Esophagus squamous epithelium (tissue), 5 donors: ENCODE data around the gene NCAPG. TPM values are rescaled to one million over a fixed set of nuclear protein-coding genes. Genes with fewer than 3 reads are reported as not detected.

ENCODE experiments used
- DNase-seq: peaks from one replicate; lab custom pipeline; 2025; lab: John Stamatoyannopoulos, UW
- H3K27ac ChIP-seq, 4 donors: fragments of 200-600 bp; sonication (generic); one replicate each; pipeline ENCODE4 v1.5.1; 2016 to 2019; ENCODE audit warnings: mild to moderate bottlenecking in 1 of 4
- H3K27me3 ChIP-seq, 4 donors: fragments of 200-600 bp; sonication (generic); 1 replicate in 3 of 4; 2 replicates in 1 of 4; pipeline versions ENCODE4 v1.5.1 to v1.6.0; 2017 to 2021; ENCODE audit warnings: antibody characterized with exemption in 1 of 4
- H3K36me3 ChIP-seq, 3 donors: fragments of 200-600 bp; sonication (generic); one replicate each; pipeline ENCODE4 v1.5.1; 2016 to 2019
- H3K4me1 ChIP-seq, 3 donors: fragments of 200-600 bp; sonication (generic); one replicate each; pipeline ENCODE4 v1.5.1; 2017 to 2019
- H3K4me3 ChIP-seq, 4 donors: fragments of 200-600 bp; sonication (generic); 1 replicate in 3 of 4; 2 replicates in 1 of 4; pipeline ENCODE4 v1.5.1; 2016 to 2019; ENCODE audit warnings: mild to moderate bottlenecking in 2 of 4, moderate library complexity in 1 of 4
- H3K9me3 ChIP-seq, 3 donors: fragments of 200-600 bp; sonication (generic); one replicate each; pipeline ENCODE4 v1.5.1; 2016 to 2019
- POLR2A ChIP-seq, 4 donors: fragments of 450-650 bp; IDR thresholded peaks; one replicate each; pipeline ENCODE4 v1.6.1; 2017; ENCODE audit warnings: antibody characterized with exemption in 4 of 4, mild to moderate bottlenecking in 4 of 4, moderate library complexity in 3 of 4
- WGBS, 2 donors: methylation state at CpG; one replicate each; pipeline ENCODE4 v1.1.5; 2018; 5-methylcytosine and 5-hydroxymethylcytosine counted together
- intact Hi-C: fragments of 100-400 bp; cut with DNase I; formaldehyde crosslinking; loops from one replicate; pipeline ENCODE4 v1.15.0; 2022
- total RNA-seq, 4 donors: library from RNA; depleted of rRNA; stranded (reverse); fragments of >200 nt; gene quantifications; one replicate each; pipeline ENCODE4 v1.1.0, GENCODE V29; 2016
- TF ChIP-seq, protein P1 (sequence below), 6 experiments: fragments of 450-650 bp in 4 of 6; fragments of 200-600 bp in 2 of 6; sonication (generic) in 2 of 6; IDR thresholded peaks; one replicate each; pipeline ENCODE4 v1.5.1; 2016 to 2019; ENCODE audit warnings: antibody characterized with exemption in 6 of 6, mild to moderate bottlenecking in 4 of 6, moderate library complexity in 4 of 6
- donor health status: DM: yes; HTN: yes; CAD: no.

The NCAPG gene
- total RNA-seq, 4 donors from 2014 or later = 3.8 to 19.4 (median 12.5) TPM

GRCh38 chr4:17794730-17795129, 16.0 kb upstream of the NCAPG start:
- Histone ChIP-seq H3K9me3 (no peaks in the 10 kb centered on the region), H3K4me1 (no peaks in the 10 kb centered on the region), H3K4me3 (no peak overlapping the region), H3K36me3 (peaks cover 0 to 29% (median 0%) of the 10 kb centered on the region in 3 donors), H3K27me3 (no peaks in the 10 kb centered on the region), H3K27ac (no peak overlapping the region)
- WGBS, 2 donors = 48 to 65% methylated on average over 1 of the region's 1 CpG
- no peak for DNase-seq
- intact Hi-C loops = no loop called here
- no peak for TF ChIP-seq POLR2A (IDR thresholded peaks at IDR 0.05)
- TF ChIP-seq, protein P1, sequence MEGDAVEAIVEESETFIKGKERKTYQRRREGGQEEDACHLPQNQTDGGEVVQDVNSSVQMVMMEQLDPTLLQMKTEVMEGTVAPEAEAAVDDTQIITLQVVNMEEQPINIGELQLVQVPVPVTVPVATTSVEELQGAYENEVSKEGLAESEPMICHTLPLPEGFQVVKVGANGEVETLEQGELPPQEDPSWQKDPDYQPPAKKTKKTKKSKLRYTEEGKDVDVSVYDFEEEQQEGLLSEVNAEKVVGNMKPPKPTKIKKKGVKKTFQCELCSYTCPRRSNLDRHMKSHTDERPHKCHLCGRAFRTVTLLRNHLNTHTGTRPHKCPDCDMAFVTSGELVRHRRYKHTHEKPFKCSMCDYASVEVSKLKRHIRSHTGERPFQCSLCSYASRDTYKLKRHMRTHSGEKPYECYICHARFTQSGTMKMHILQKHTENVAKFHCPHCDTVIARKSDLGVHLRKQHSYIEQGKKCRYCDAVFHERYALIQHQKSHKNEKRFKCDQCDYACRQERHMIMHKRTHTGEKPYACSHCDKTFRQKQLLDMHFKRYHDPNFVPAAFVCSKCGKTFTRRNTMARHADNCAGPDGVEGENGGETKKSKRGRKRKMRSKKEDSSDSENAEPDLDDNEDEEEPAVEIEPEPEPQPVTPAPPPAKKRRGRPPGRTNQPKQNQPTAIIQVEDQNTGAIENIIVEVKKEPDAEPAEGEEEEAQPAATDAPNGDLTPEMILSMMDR (IDR thresholded peaks at IDR 0.05) = no peak

- H3K4me1 ChIP-seq = no peaks in the 10 kb centered on the region
- no peaks in the 10 kb centered on the region for H3K27me3 ChIP-seq
- H3K36me3 ChIP-seq = peaks cover 0 to 46% (median 8%) of the 10 kb centered on the region in 3 donors
- TF ChIP-seq, protein P1 (IDR thresholded peaks at IDR 0.05) = no peak
- no peak for TF ChIP-seq POLR2A (IDR thresholded peaks at IDR 0.05)
- intact Hi-C loops = no loop called here
- DNase-seq = no peak
- no peak overlapping the region for H3K27ac ChIP-seq
- no peaks in the 10 kb centered on the region for H3K9me3 ChIP-seq
- 83 to 96% methylated on average over 1 of the region's 1 CpG for WGBS, 2 donors
- no peak overlapping the region for H3K4me3 ChIP-seq
Measured at GRCh38 chr4:17797808-17798207, 13.0 kb upstream of the NCAPG start.

DNA sequence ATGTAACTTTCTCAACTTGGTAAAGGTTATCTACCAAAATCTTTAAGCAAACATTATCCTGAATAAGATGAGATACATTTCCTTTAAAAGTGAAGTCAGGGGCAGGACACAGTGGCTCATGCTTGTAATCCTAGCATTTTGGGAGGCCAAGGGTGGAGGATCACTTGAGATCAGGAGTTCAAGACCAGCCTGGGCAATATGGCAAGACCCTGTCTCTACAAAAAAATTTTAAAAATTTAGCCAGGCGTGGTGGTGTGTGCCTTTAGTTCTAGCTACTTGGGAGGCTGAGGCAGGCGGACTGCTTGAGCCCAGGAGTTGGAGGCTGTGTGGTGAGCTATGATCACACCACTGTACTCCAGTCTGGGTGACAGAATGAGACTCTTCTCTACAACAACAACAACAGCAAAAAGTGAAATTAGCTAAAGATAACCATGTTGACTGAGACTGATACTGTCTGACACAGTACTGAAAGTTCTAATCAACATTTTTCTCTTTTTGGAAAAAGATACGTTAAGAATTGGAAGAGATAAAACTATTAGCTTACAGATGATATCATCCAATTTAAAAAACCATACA, 5.1 kb upstream of the NCAPG start:
- Histone ChIP-seq H3K4me3 (no peak overlapping the region), H3K9me3 (no peaks in the 10 kb centered on the region), H3K36me3 (peaks cover 10 to 42% (median 20%) of the 10 kb centered on the region in 3 donors), H3K27me3 (no peaks in the 10 kb centered on the region), H3K27ac (no peak overlapping the region), H3K4me1 (peaks cover 22 to 44% (median 27%) of the 10 kb centered on the region in 3 donors)
- no peak for TF ChIP-seq POLR2A (IDR thresholded peaks at IDR 0.05)
- TF ChIP-seq, protein P1 (IDR thresholded peaks at IDR 0.05) = no peak
- no peak for DNase-seq
- 88% methylated on average over 3 of the region's 3 CpGs for WGBS, 2 donors
- intact Hi-C loops = loop anchor here (10.0 kb wide), 1 partner anchor 789 kb away; no protein-coding TSS in a partner anchor

DNA sequence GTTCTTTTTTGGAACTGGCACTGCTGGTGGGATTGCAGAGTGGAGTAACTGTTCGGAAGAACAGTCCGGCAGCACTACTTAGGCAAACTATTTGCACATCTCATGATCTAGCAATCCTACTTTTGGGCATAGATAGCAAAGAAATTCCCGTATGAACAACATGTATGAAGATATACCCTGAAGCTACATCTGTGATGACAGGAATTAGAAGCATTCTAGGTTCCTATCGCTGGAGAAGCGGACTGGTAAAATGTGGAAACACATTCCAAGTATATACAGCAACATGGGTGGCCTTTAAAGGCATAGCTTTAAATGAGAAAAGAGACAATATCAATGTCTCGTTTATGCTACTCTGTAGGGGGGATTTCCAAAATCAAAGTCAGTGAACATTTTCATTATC, 3.3 kb upstream of the NCAPG start:
- TF ChIP-seq, protein P1 (IDR thresholded peaks at IDR 0.05) = no peak
- no peak for TF ChIP-seq POLR2A (IDR thresholded peaks at IDR 0.05)
- WGBS, 2 donors = 33 to 45% methylated on average over 6 of the region's 6 CpGs
- no peak for DNase-seq
- intact Hi-C loops = loop anchor here (10.0 kb wide), 1 partner anchor 787 kb away; no protein-coding TSS in a partner anchor
- Histone ChIP-seq H3K4me1 (peaks cover 22 to 60% (median 31%) of the 10 kb centered on the region in 3 donors), H3K27ac (peak overlapping the region in 1 of 4 donors; percentile 46), H3K36me3 (peaks cover 10 to 26% (median 15%) of the 10 kb centered on the region in 3 donors), H3K4me3 (peak overlapping the region in 3 of 4 donors; percentile 10 to 82 (median 24)), H3K9me3 (no peaks in the 10 kb centered on the region), H3K27me3 (no peaks in the 10 kb centered on the region)

DNA sequence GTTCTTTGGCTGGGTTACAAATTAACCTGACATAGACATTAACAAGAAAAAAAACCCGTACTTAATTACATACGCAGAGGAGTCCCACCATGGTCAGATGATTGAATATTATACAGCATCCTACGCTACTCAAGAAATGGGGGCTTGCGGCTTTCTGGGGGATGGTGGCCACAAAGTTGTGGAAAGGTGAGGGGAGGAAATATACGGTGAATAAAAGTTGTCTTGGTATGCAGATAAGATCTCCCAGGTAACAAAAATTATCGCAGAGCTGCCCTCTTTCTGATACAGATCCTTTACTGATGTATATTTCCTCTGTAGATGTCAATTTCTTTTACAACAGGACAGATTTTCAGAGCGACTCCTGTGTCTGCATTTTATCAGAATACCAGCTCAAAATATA, 1.1 kb upstream of the NCAPG start:
- WGBS, 2 donors = 1% methylated on average over 7 of the region's 7 CpGs
- DNase-seq = no peak
- H3K4me1 ChIP-seq = peaks cover 22 to 65% (median 31%) of the 10 kb centered on the region in 3 donors
- no peaks in the 10 kb centered on the region for H3K9me3 ChIP-seq
- peaks cover 0 to 4% (median 0%) of the 10 kb centered on the region in 3 donors for H3K36me3 ChIP-seq
- peak overlapping the region; percentile 96 to 100 (median 96) for H3K27ac ChIP-seq
- TF ChIP-seq POLR2A (IDR thresholded peaks at IDR 0.05) = no peak
- TF ChIP-seq, protein P1 (IDR thresholded peaks at IDR 0.05) = no peak
- intact Hi-C loops = loop anchor here (10.0 kb wide), 1 partner anchor 785 kb away; no protein-coding TSS in a partner anchor
- no peaks in the 10 kb centered on the region for H3K27me3 ChIP-seq
- H3K4me3 ChIP-seq = peak overlapping the region; percentile 62 to 96 (median 86)
